ENCODE results near the gene NRCAM.
A peak's percentile ranks its signal among the peaks of the same experiment; 100 is the strongest.

The NRCAM gene

GRCh38 chr7:108114117-108114841 lies 342.0 kb downstream of the NRCAM start:
- TF ChIP-seq ZC3H10 (CRISPR knock-in tag; IDR thresholded peaks at IDR 0.05) = no peak
- no peak for TF ChIP-seq CREB5 (CRISPR knock-in tag; IDR thresholded peaks at IDR 0.05; ENCODE audit: low read depth)
- no peak for TF ChIP-seq TSHZ2 (CRISPR knock-in tag; IDR thresholded peaks at IDR 0.05)
- TF ChIP-seq ISL1 (CRISPR knock-in tag; IDR thresholded peaks at IDR 0.05) = no peak
- TF ChIP-seq ZFP3 (CRISPR knock-in tag; IDR thresholded peaks at IDR 0.05) = no peak
- ATAC-seq = peak; percentile 70; the same call in 2 of the 3 replicates

GRCh38 chr7:108112683-108113082 lies 343.6 kb downstream of the NRCAM start:
- ATAC-seq = no peak
- TF ChIP-seq ESRRG (CRISPR knock-in tag; IDR thresholded peaks at IDR 0.05) = no peak
- TF ChIP-seq GLIS3 (CRISPR knock-in tag; IDR thresholded peaks at IDR 0.05) = no peak
- no peak for TF ChIP-seq CSDC2 (CRISPR knock-in tag; IDR thresholded peaks at IDR 0.05)
- TF ChIP-seq TOX (CRISPR knock-in tag; IDR thresholded peaks at IDR 0.05; ENCODE audit: borderline replicate concordance) = no peak
- no peak for TF ChIP-seq TCF4 (CRISPR knock-in tag; IDR thresholded peaks at IDR 0.05; ENCODE audit: borderline replicate concordance)
- no peak for TF ChIP-seq ARNTL (CRISPR knock-in tag; IDR thresholded peaks at IDR 0.05; ENCODE audit: borderline replicate concordance, low read depth)
- no peak for TF ChIP-seq ZNF8 (CRISPR knock-in tag; IDR thresholded peaks at IDR 0.05)
- TF ChIP-seq ZNF70 (CRISPR knock-in tag; IDR thresholded peaks at IDR 0.05) = no peak
- TF ChIP-seq OSR1 (CRISPR knock-in tag; IDR thresholded peaks at IDR 0.05) = no peak
- no peak for TF ChIP-seq POU6F1 (CRISPR knock-in tag; IDR thresholded peaks at IDR 0.05; ENCODE audit: borderline replicate concordance, low read depth)
- no peak for TF ChIP-seq SNAI2 (CRISPR knock-in tag; IDR thresholded peaks at IDR 0.05)
- no peak for TF ChIP-seq PATZ1 (CRISPR knock-in tag; IDR thresholded peaks at IDR 0.05; ENCODE audit: borderline replicate concordance)
- TF ChIP-seq ZNF565 (CRISPR knock-in tag; conservative IDR thresholded peaks at IDR 0.05; ENCODE audit: low read depth) = no peak

- ATAC-seq = peak; percentile 86
These were observed 346.9 kb downstream of the NRCAM start for GRCh38 chr7:108109221-108109908.

More at GRCh38 chr7:108109221-108109908, 346.9 kb downstream of the NRCAM start:
- no peak for TF ChIP-seq POU6F1 (CRISPR knock-in tag; IDR thresholded peaks at IDR 0.05; ENCODE audit: borderline replicate concordance, low read depth)
- no peak for TF ChIP-seq ISL1 (CRISPR knock-in tag; IDR thresholded peaks at IDR 0.05)
- TF ChIP-seq CSRNP3 (CRISPR knock-in tag; IDR thresholded peaks at IDR 0.05) = no peak
- TF ChIP-seq TCF4 (CRISPR knock-in tag; IDR thresholded peaks at IDR 0.05; ENCODE audit: borderline replicate concordance) = no peak
- TF ChIP-seq PATZ1 (CRISPR knock-in tag; IDR thresholded peaks at IDR 0.05; ENCODE audit: borderline replicate concordance) = no peak
- no peak for TF ChIP-seq ZNF70 (CRISPR knock-in tag; IDR thresholded peaks at IDR 0.05)
- TF ChIP-seq CREB5 (CRISPR knock-in tag; IDR thresholded peaks at IDR 0.05; ENCODE audit: low read depth) = no peak
- no peak for TF ChIP-seq ESRRG (CRISPR knock-in tag; IDR thresholded peaks at IDR 0.05)
- no peak for TF ChIP-seq PPARA (CRISPR knock-in tag; IDR thresholded peaks at IDR 0.05; ENCODE audit: borderline replicate concordance)
- no peak for TF ChIP-seq ZFP30 (CRISPR knock-in tag; IDR thresholded peaks at IDR 0.05)
